GM18909 (cell line): Measurements from ENCODE around the gene PPP2R2B.
"Not testable (repeated sequence)": the region's sequence is repeated elsewhere in the genome, so short reads cannot be mapped to it uniquely, and the experiment has no call there.

ENCODE experiments used
- ATAC-seq: cut with Tn5 transposase; IDR thresholded peaks from one replicate; pipeline ENCODE4 v1.9.1; 2021; ENCODE audit warnings: mild to moderate bottlenecking; ENCODE audit not compliant: unreplicated experiment, poor library complexity

The PPP2R2B gene

GRCh38 chr5:146630472-146630871 lies 248.1 kb downstream of the PPP2R2B start:
- ATAC-seq, result no peak

GRCh38 chr5:146628950-146629349 lies 249.6 kb downstream of the PPP2R2B start:
- no peak for ATAC-seq

GRCh38 chr5:146626936-146627335 lies 251.6 kb downstream of the PPP2R2B start:
- ATAC-seq, result no peak

DNA sequence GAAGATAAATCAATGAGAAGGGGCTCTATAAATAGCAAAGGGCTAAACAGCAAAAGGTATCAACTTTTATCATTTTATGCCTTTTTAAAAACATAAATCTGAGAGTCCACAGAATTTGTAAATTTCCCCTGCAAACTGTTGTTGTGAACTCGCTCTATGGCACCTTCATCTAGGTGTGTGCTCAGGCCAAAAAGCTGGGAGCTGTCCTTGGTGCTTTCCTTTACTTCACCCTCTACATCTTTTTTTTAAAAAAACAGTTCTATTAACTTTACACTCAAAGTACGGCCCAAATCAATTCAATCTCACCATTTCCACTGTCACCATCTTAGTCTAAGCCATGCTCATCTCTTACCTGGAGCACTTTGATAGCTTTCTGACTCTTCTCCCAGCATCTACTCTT lies 254.4 kb downstream of the PPP2R2B start:
- ATAC-seq, result no peak

DNA sequence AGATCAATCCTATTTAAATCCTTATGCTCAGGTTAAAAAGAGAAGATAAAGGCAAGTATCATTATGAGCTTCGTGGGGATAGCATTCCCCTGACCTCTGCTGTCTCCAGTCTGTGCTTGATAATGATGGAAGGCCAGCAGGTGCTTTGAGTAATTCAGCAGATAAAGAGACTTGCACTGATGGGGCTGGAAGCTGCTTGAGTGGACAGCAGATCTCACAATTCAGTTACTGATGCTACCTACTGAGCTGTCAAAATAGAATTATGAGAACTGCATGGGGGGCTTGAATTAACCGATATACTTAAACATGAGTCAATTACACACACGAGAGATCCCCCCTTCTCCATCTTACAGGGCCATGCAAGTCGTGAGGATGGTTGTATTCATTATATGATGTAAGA lies 254.9 kb downstream of the PPP2R2B start:
- ATAC-seq, result no peak

- ATAC-seq, result no peak
These were observed 255.5 kb downstream of the PPP2R2B start for GRCh38 chr5:146623009-146623408.

- no peak for ATAC-seq
These were observed 256.2 kb downstream of the PPP2R2B start for GRCh38 chr5:146622391-146622790.

DNA sequence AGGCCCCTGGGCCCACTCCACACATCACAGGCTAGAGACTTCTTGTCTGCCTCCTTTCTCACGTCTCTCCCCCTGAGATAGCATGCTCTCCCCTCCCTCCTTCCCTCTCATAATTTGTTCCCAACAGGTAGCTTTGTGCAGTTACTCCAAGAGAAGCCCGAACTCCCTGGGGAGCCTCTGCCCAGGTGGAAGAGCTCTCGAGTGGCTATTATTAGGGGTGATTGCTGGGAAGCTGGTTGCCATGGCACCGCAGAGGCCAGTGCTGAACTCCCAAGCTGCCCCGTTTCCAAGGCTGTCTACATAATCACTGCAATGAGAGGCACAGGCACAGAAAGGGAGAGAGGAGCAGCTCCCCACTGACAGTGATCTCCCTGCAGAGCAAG lies 257.9 kb downstream of the PPP2R2B start:
- no peak for ATAC-seq

- ATAC-seq, result no peak
These were observed 258.4 kb downstream of the PPP2R2B start for GRCh38 chr5:146620031-146620668.

DNA sequence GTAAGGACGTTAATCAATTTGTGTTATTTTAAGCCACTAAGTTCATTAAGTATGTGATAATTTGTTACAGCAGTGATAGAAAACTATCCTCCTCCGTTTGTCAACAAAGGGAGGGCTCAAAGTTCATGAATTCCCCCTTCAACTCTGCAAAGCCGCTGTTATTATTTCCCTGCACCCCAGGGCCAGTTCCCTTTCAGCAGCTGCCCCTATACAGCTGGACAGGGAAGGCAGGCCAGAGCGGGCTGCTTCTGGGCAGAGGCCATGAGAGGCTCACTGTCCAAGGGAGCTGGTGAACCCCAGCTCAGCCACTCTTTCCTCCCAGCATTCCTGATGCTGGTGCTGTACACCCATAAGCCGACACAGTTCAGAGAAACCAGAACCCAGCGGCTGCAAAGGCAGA lies 260.1 kb downstream of the PPP2R2B start:
- no peak for ATAC-seq

DNA sequence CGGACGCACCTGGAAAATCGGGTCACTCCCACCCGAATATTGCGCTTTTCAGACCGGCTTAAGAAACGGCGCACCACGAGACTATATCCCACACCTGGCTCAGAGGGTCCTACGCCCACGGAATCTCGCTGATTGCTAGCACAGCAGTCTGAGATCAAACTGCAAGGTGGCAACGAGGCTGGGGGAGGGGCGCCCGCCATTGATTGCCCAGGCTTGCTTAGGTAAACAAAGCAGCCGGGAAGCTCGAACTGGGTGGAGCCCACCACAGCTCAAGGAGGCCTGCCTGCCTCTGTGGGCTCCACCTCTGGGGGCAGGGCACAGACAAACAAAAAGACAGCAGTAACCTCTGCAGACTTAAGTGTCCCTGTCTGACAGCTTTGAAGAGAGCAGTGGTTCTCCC lies 268.8 kb downstream of the PPP2R2B start:
- ATAC-seq, result not testable (repeated sequence)

DNA sequence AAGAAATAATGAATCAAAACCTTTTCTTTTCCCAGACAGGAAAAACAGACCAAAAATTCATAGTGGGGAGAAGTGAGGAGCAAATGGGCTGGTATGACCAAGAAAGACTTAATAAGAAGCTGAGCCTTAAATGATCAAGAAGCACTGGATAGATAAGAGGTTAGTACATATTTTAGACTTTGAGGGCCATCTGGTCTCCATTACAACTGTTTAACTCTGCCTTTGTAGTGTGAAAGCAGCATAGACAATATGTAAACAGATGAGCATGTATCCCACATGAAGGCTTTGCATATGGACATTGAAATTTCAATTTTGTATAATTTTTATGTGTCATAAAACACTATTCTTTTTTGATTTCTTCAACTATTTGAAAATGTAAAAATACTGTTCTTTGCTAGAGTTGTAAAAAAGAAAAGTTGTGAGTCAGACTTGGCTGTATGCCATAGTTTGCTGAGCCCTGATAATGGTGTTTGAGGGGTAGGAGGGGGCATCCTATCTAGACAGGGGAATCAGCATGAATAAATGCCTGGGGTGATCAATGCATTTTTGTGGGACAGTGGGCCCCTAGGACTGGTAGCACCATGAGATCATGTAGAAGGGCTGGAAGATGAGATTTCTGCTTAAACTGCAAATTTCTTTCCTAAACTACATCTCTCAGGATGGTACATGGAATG lies 270.8 kb downstream of the PPP2R2B start:
- ATAC-seq, result no peak

- no peak for ATAC-seq
These were observed 271.7 kb downstream of the PPP2R2B start for GRCh38 chr5:146606893-146607292.

- ATAC-seq, result no peak
These were observed 278.2 kb downstream of the PPP2R2B start for GRCh38 chr5:146600376-146600775.

GRCh38 chr5:146599261-146599660 lies 279.3 kb downstream of the PPP2R2B start:
- no peak for ATAC-seq

DNA sequence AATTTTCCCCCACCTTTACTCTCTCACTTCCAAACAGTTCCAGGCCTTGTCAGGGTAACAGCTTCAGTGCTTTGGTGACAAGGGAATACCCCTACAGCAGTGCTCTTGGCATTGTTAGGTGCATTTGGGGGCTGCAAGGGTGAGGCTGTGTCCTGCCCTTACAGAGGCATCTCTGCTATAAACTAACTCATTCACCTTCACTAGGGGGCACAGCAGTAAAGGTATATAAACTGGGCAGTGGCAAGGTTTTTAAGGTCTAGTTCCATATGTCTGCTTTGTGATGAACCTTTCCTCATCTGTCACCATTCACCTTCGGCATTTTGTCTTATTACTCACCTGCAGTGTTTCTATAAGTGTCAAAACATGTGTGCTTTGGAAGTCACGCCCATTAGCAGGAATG lies 283.5 kb downstream of the PPP2R2B start:
- no peak for ATAC-seq

DNA sequence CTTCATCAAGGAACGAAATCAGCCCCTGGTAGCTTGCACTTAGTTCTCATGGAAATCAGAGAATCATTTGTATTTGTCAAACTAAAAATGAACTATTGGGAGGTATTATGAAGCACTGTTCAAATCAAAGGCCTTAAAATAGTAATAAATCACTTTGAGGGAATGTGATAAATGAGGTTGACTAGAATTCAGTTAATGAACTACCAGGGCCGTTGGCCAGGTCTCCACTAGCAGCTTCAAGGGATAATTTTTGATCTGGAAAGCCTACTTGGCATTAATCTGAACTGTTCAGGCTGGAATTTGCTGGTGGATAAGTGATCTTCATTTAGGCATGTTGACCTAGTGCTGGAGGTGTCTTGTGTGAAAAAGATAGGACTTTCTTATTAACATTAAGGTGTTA lies 286.2 kb downstream of the PPP2R2B start:
- ATAC-seq, result no peak

DNA sequence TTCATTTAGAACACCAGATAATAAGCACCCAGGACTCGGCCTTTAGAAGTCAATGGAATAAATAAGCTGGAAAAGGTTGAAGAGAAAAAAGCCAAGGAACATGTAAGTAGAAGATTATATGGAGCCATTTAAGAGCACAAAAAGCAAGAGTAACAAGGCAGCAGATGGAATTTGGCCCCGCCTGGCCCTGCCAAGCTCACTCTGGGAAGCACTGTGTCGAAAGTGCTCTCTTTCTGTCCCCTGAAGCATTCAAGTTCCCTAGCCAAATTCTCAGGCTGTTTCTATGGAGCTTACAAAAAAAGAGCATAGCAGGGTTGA lies 289.6 kb downstream of the PPP2R2B start:
- no peak for ATAC-seq

GRCh38 chr5:146588331-146589027 lies 290.1 kb downstream of the PPP2R2B start:
- no peak for ATAC-seq

DNA sequence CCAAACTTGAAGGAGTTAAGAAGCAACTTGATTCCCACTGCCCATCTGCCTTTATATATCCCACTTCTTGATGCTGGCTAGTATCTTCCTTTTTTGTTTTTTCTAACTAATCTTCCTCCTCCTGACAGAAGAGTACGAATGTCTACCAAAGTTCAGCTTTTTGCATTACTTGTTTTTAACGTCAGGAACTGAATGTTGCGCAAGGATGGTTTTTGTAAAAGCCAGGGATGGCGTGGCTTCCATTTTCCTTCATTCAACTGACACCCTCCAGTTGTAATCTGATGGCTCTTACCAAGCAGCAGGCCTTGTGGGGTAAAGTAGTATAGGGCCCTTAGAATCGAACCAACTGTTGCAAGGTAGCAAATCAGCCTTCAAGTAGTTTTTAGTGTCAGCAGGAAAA lies 291.8 kb downstream of the PPP2R2B start:
- no peak for ATAC-seq

GRCh38 chr5:146584750-146585149 lies 293.8 kb downstream of the PPP2R2B start:
- no peak for ATAC-seq

GRCh38 chr5:146582051-146582596 lies 296.4 kb downstream of the PPP2R2B start:
- no peak for ATAC-seq
